H9 (cell line): Measurements from ENCODE around the gene S100A7. TPM values are rescaled to one million over a fixed set of nuclear protein-coding genes. Genes with fewer than 3 reads are reported as not detected.

Experiments used
- DNase-seq: peaks from one replicate; pipeline ENCODE4 v3.0.0-alpha.2; 2017
- H2AFZ ChIP-seq: one replicate; pipeline ENCODE4 v1.6.1; 2013; ENCODE audit warnings: mild to moderate bottlenecking, low read length, control low read depth, moderate library complexity
- H2AK5ac ChIP-seq: 2 replicates; pipeline ENCODE4 v1.6.1; 2013; ENCODE audit warnings: low read length, control low read depth, mixed read lengths; ENCODE audit not compliant: insufficient read length
- H2BK120ac ChIP-seq: one replicate; pipeline ENCODE4 v1.6.1; 2013; ENCODE audit warnings: low read depth, mild to moderate bottlenecking, low read length, control low read depth, inconsistent platforms; ENCODE audit not compliant: poor library complexity, severe bottlenecking
- H2BK12ac ChIP-seq: 2 replicates; pipeline ENCODE4 v1.6.1; 2013; ENCODE audit warnings: low read length, control low read depth, mixed read lengths, low read depth; ENCODE audit not compliant: insufficient read length
- H2BK15ac ChIP-seq: 2 replicates; pipeline ENCODE4 v1.6.1; 2013; ENCODE audit warnings: low read depth, low read length, control low read depth
- H2BK20ac ChIP-seq: one replicate; pipeline ENCODE4 v1.6.1; 2013; ENCODE audit warnings: low read depth, mild to moderate bottlenecking, low read length, control low read depth, inconsistent platforms; ENCODE audit not compliant: poor library complexity, severe bottlenecking
- H2BK5ac ChIP-seq: 2 replicates; pipeline ENCODE4 v1.6.1; 2013; ENCODE audit warnings: low read length, control low read depth, mixed read lengths; ENCODE audit not compliant: insufficient read length
- H3K14ac ChIP-seq: 2 replicates; pipeline ENCODE4 v1.6.1; 2013; ENCODE audit warnings: low read length, control low read depth; ENCODE audit not compliant: insufficient read depth
- H3K18ac ChIP-seq: 2 replicates; pipeline ENCODE4 v1.6.1; 2013; ENCODE audit warnings: low read depth, mild to moderate bottlenecking, mixed read lengths, low read length, control low read depth; ENCODE audit not compliant: insufficient read length
- H3K23ac ChIP-seq: 2 replicates; pipeline ENCODE4 v1.6.1; 2013; ENCODE audit warnings: low read length, control low read depth, mixed read lengths, low read depth; ENCODE audit not compliant: insufficient read length
- H3K23me2 ChIP-seq: 2 replicates; pipeline ENCODE4 v1.6.1; 2013; ENCODE audit warnings: low read depth, mild to moderate bottlenecking, mixed read lengths, low read length, control low read depth; ENCODE audit not compliant: insufficient read length, poor library complexity, severe bottlenecking
- H3K27ac ChIP-seq: 2 replicates; pipeline ENCODE4 v1.5.1; 2013; ENCODE audit warnings: low read length, control low read depth, mixed read lengths, low read depth; ENCODE audit not compliant: insufficient read length
- H3K27me3 ChIP-seq: 2 replicates; pipeline ENCODE4 v1.6.1; 2013; ENCODE audit warnings: low read length, control low read depth, inconsistent platforms; ENCODE audit not compliant: insufficient read depth
- H3K4ac ChIP-seq: 2 replicates; pipeline ENCODE4 v1.6.1; 2013; ENCODE audit warnings: low read depth, mild to moderate bottlenecking, control low read depth, inconsistent platforms, low read length, moderate library complexity
- H3K4me1 ChIP-seq: 2 replicates; pipeline ENCODE4 v1.6.1; 2013; ENCODE audit warnings: low read length, control low read depth, inconsistent platforms; ENCODE audit not compliant: insufficient read depth
- H3K4me2 ChIP-seq: 2 replicates; pipeline ENCODE4 v1.6.1; 2013; ENCODE audit warnings: low read length, control low read depth, mixed read lengths; ENCODE audit not compliant: insufficient read length, insufficient read depth
- H3K56ac ChIP-seq: 2 replicates; pipeline ENCODE4 v1.6.1; 2013; ENCODE audit warnings: low read depth, mild to moderate bottlenecking, mixed read lengths, low read length, control low read depth; ENCODE audit not compliant: insufficient read length
- H3K79me1 ChIP-seq: 2 replicates; pipeline ENCODE4 v1.6.1; 2013; ENCODE audit warnings: low read depth, mild to moderate bottlenecking, moderate library complexity, low read length, control low read depth, inconsistent platforms; ENCODE audit not compliant: insufficient read depth, poor library complexity, severe bottlenecking
- H3K79me2 ChIP-seq: 2 replicates; pipeline ENCODE4 v1.6.1; 2013; ENCODE audit warnings: low read length, control low read depth, inconsistent platforms; ENCODE audit not compliant: insufficient read depth
- H3K9ac ChIP-seq: 2 replicates; pipeline ENCODE4 v1.6.1; 2013; ENCODE audit warnings: low read length, control low read depth, mixed read lengths; ENCODE audit not compliant: insufficient read length; ENCODE audit errors: extremely low read depth
- H3K9me3 ChIP-seq: one replicate; pipeline ENCODE4 v1.6.1; 2013; ENCODE audit warnings: low read depth, low read length, inconsistent platforms; ENCODE audit not compliant: control insufficient read depth
- H3T11ph ChIP-seq: one replicate; pipeline ENCODE4 v1.6.1; 2013; ENCODE audit warnings: mild to moderate bottlenecking, low read length, control low read depth, inconsistent platforms
- H4K20me1 ChIP-seq: one replicate; pipeline ENCODE4 v1.6.1; 2013; ENCODE audit not compliant: control insufficient read depth, insufficient read length, insufficient read depth
- H4K5ac ChIP-seq: 2 replicates; pipeline ENCODE4 v1.6.1; 2013; ENCODE audit warnings: low read depth, mild to moderate bottlenecking, mixed read lengths, low read length, control low read depth; ENCODE audit not compliant: insufficient read length
- H4K8ac ChIP-seq: replicated peaks from 2 replicates; pipeline ENCODE4 v1.6.1; 2013; ENCODE audit warnings: low read length, control low read depth, mixed read lengths, low read depth; ENCODE audit not compliant: insufficient read length
- H4K91ac ChIP-seq: 2 replicates; pipeline ENCODE4 v1.6.1; 2013; ENCODE audit warnings: low read depth, mild to moderate bottlenecking, moderate library complexity, mixed read lengths, low read length, control low read depth; ENCODE audit not compliant: insufficient read length
- H3K27ac Mint-ChIP-seq, 3 experiments: 2 replicates in 2 of 3; 3 replicates in 1 of 3; pipeline ENCODE4 v1.8.0; 2020 to 2021; ENCODE audit warnings: mixed read lengths in 3 of 3, mild to moderate bottlenecking in 1 of 3, moderate library complexity in 1 of 3
- H3K27me3 Mint-ChIP-seq: 2 replicates; pipeline ENCODE4 v1.8.0; 2021; ENCODE audit warnings: low read depth, mild to moderate bottlenecking, moderate library complexity, mixed read lengths
- H3K36me3 Mint-ChIP-seq, 3 experiments: 2 replicates in 2 of 3; 3 replicates in 1 of 3; pipeline ENCODE4 v1.8.0; 2020 to 2021; ENCODE audit warnings: low read depth in 3 of 3, mixed read lengths in 3 of 3; ENCODE audit not compliant: insufficient read depth in 1 of 3
- H3K4me1 Mint-ChIP-seq, 2 experiments: 2 replicates each; pipeline ENCODE4 v1.8.0; 2020; ENCODE audit warnings: mixed read lengths in 2 of 2
- H3K4me3 Mint-ChIP-seq, 2 experiments: 2 replicates in 1 of 2; 3 replicates in 1 of 2; pipeline ENCODE4 v1.8.0; 2020 to 2021; ENCODE audit warnings: mild to moderate bottlenecking in 2 of 2, mixed read lengths in 2 of 2, moderate library complexity in 1 of 2
- H3K9me3 Mint-ChIP-seq, 2 experiments: 2 replicates in 1 of 2; 3 replicates in 1 of 2; pipeline ENCODE4 v1.8.0; 2020; ENCODE audit warnings: mild to moderate bottlenecking in 2 of 2, mixed read lengths in 2 of 2, moderate library complexity in 1 of 2
- WGBS: extraction: QIAGEN DNeasy Blood & Tissue Kit; methylation state at CpG from one replicate; pipeline ENCODE4 v1.1.7; 2013; ENCODE audit warnings: missing lambda C conversion rate, low lambda C conversion rate, mixed read lengths; ENCODE audit not compliant: insufficient read length; ENCODE audit errors: extremely low coverage; 5-methylcytosine and 5-hydroxymethylcytosine counted together
- total RNA-seq: library from RNA; stranded (reverse); gene quantifications from 2 replicates; pipeline ENCODE4 v1.2.1, GENCODE V29; 2021
- TF ChIP-seq, protein P1 (sequence below): fragments of 200-600 bp; sonication (generic); conservative IDR thresholded peaks from 3 replicates; pipeline ENCODE4 v1.8.0; 2021; ENCODE audit warnings: antibody characterized with exemption, mild to moderate bottlenecking

S100A7 gene
- total RNA-seq, 1 experiment from 2014 or later, result not detected

DNA sequence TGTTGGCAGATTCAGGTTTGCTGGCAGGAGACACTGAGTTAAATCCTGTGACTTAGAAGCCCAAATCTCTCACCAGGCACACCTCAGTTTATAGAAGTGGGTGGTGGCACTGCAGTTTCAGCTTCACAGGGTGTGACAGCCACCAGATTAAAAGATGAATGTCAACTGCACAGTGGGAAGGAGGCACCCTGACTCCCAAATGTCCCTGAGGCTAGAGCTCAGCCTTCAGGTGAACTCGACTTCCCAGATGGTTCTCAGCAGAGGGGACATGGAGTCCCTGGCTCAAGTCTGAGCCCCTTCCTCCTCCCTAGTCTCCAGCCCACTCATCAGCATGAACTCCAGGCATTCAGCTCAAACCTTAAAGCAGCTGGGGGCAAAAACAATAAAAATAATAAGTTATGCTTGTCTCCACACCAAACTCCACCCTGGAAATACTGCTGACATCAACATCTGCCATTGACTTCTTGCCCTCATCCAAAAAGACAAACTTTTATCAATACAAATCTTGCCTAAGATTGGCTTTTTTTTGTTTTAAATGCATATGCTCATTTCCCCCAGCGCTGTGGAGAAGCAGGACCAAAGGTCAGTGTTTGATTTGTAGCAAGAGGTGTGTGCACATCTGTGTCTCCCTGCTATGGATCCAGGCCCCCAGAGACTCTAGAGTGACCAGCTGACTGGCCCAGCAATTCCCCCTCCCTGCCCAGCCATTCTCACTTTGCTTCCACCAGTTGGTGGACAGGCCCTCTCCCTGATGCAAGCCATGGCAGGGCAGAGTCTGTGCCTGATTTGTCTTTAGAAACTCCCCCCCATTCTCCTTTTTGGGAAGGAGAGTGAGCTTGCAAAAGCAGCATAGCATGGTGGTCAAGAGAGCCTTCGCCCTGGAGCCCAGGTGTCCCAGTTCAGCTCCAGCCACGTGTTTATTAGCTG is 18.5 kb upstream of the S100A7 start:
- Histone ChIP-seq H3K4me2 (no peak overlapping the region), H2BK20ac (no peak overlapping the region), H2BK5ac (no peak overlapping the region), H3K4ac (no peak overlapping the region), H3K9me3 (no peaks in the 10 kb centered on the region), H2BK120ac (no peak overlapping the region), H2AK5ac (no peak overlapping the region), H3K79me2 (no peaks in the 10 kb centered on the region), H3K79me1 (no peaks in the 10 kb centered on the region), H3K56ac (no peak overlapping the region), H2AFZ (no peak overlapping the region), H3K4me1 (no peaks in the 10 kb centered on the region; the same call in 1 of the 2 replicates), H3K23me2 (no peaks in the 10 kb centered on the region), H2BK12ac (no peak overlapping the region), H3K9ac (no peak overlapping the region), H2BK15ac (no peak overlapping the region), H3T11ph (no peak overlapping the region), H4K20me1 (no peaks in the 10 kb centered on the region), H4K8ac (no peak overlapping the region), H4K91ac (no peak overlapping the region), H3K27ac (no peak overlapping the region), H4K5ac (no peak overlapping the region), H3K27me3 (no peaks in the 10 kb centered on the region), H3K14ac (no peak overlapping the region), H3K18ac (no peak overlapping the region), H3K23ac (no peak overlapping the region)
- Mint-ChIP-seq H3K9me3 (peaks cover 0 to 2% of the 10 kb centered on the region in 2 experiments; a peak in 2 of 5 replicates), H3K4me3 (no peak overlapping the region), H3K36me3 (no peaks in the 10 kb centered on the region; a peak in 1 of 7 replicates), H3K27ac (no peak overlapping the region), H3K27me3 (no peaks in the 10 kb centered on the region; the same call in 1 of the 2 replicates), H3K4me1 (peaks cover 12 to 18% of the 10 kb centered on the region in 2 experiments)
- WGBS, result no CpG with 5 or more reads among the region's 4 CpGs
- DNase-seq, result no peak
- TF ChIP-seq, protein P1, sequence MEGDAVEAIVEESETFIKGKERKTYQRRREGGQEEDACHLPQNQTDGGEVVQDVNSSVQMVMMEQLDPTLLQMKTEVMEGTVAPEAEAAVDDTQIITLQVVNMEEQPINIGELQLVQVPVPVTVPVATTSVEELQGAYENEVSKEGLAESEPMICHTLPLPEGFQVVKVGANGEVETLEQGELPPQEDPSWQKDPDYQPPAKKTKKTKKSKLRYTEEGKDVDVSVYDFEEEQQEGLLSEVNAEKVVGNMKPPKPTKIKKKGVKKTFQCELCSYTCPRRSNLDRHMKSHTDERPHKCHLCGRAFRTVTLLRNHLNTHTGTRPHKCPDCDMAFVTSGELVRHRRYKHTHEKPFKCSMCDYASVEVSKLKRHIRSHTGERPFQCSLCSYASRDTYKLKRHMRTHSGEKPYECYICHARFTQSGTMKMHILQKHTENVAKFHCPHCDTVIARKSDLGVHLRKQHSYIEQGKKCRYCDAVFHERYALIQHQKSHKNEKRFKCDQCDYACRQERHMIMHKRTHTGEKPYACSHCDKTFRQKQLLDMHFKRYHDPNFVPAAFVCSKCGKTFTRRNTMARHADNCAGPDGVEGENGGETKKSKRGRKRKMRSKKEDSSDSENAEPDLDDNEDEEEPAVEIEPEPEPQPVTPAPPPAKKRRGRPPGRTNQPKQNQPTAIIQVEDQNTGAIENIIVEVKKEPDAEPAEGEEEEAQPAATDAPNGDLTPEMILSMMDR, result no peak
